OCI-LY1 (cell line): ENCODE measurements around the gene LRIG1.

Experiments
- H2AFZ ChIP-seq: fragments of 200-600 bp; sonication (generic), shearing (Covaris generic); 2 replicates; pipeline ENCODE4 v1.6.0; 2014; ENCODE audit warnings: antibody characterized with exemption, mild to moderate bottlenecking, low read length
- H3F3A ChIP-seq: fragments of 200-600 bp; sonication (generic), shearing (Covaris generic); 2 replicates; pipeline ENCODE4 v1.6.0; 2014; ENCODE audit warnings: mild to moderate bottlenecking, antibody characterized with exemption, low read length, moderate library complexity; ENCODE audit not compliant: insufficient read depth
- H3K27ac ChIP-seq: fragments of 200-600 bp; sonication (generic); 2 replicates; pipeline ENCODE4 v1.5.1; 2014; ENCODE audit warnings: low read length, mixed run types, mild to moderate bottlenecking, low read depth; ENCODE audit not compliant: poor library complexity, severe bottlenecking
- H3K27me3 ChIP-seq: fragments of 200-600 bp; sonication (generic); 2 replicates; pipeline ENCODE4 v1.6.0; 2014; ENCODE audit warnings: antibody characterized with exemption, mild to moderate bottlenecking, low read length, moderate library complexity; ENCODE audit not compliant: insufficient read depth
- H3K36me3 ChIP-seq: fragments of 200-600 bp; sonication (generic); 2 replicates; pipeline ENCODE4 v1.6.1; 2014; ENCODE audit warnings: mild to moderate bottlenecking, antibody characterized with exemption, low read length, moderate library complexity, mixed read lengths; ENCODE audit not compliant: insufficient read depth
- H3K4me1 ChIP-seq: fragments of 200-600 bp; sonication (generic); 2 replicates; pipeline ENCODE4 v1.5.1; 2014; ENCODE audit warnings: mild to moderate bottlenecking, low read length, moderate library complexity; ENCODE audit not compliant: insufficient read depth, severe bottlenecking
- H3K4me2 ChIP-seq: fragments of 200-600 bp; sonication (generic), shearing (Covaris generic); 2 replicates; pipeline ENCODE4 v1.6.1; 2014; ENCODE audit warnings: low read length
- H3K4me3 ChIP-seq: fragments of 200-600 bp; sonication (generic); 2 replicates; pipeline ENCODE4 v1.5.1; 2014; ENCODE audit warnings: low read length, low read depth, mild to moderate bottlenecking, mixed read lengths; ENCODE audit not compliant: poor library complexity, severe bottlenecking
- H3K79me2 ChIP-seq: fragments of 200-600 bp; shearing (Covaris generic); 2 replicates; pipeline ENCODE4 v1.6.1; 2016; ENCODE audit warnings: mixed run types, low read length, mixed read lengths; ENCODE audit not compliant: insufficient read depth
- H3K9ac ChIP-seq: fragments of 200-600 bp; sonication (generic), shearing (Covaris generic); 2 replicates; pipeline ENCODE4 v1.6.1; 2014; ENCODE audit warnings: mild to moderate bottlenecking, low read length, mixed read lengths
- H3K9me2 ChIP-seq: fragments of 200-600 bp; sonication (generic), shearing (Covaris generic); 2 replicates; pipeline ENCODE4 v1.6.1; 2014; ENCODE audit warnings: low read depth, mild to moderate bottlenecking, low read length, mixed read lengths
- H3K9me3 ChIP-seq: fragments of 200-600 bp; shearing (Covaris generic); 2 replicates; pipeline ENCODE4 v1.6.1; 2014; ENCODE audit warnings: low read length, mixed read lengths
- H4K20me1 ChIP-seq: fragments of 200-600 bp; sonication (generic), shearing (Covaris generic); 2 replicates; pipeline ENCODE4 v1.6.0; 2016; ENCODE audit warnings: mild to moderate bottlenecking, low read length; ENCODE audit not compliant: insufficient read depth
- CTCF ChIP-seq: fragments of 200-600 bp; sonication (generic), shearing (Covaris generic); IDR thresholded peaks from 2 replicates; pipeline ENCODE4 v1.5.1; 2017; ENCODE audit warnings: mild to moderate bottlenecking, antibody characterized with exemption, low read length, moderate library complexity, mixed read lengths
- EZH2 ChIP-seq: fragments of 200-600 bp; sonication (generic), shearing (Covaris generic); IDR thresholded peaks from 2 replicates; pipeline ENCODE4 v1.8.0; 2017; ENCODE audit warnings: borderline replicate concordance, mixed run types, mild to moderate bottlenecking, antibody characterized with exemption, low read length, moderate library complexity, mixed read lengths

LRIG1 gene

GRCh38 chr3:66396888-66397287, 103.9 kb downstream of the LRIG1 start:
- Histone ChIP-seq H3K36me3 (no peaks in the 10 kb centered on the region), H3F3A (no peaks in the 10 kb centered on the region), H3K9me3 (no peaks in the 10 kb centered on the region), H2AFZ (no peak overlapping the region), H3K27ac (no peak overlapping the region), H4K20me1 (no peaks in the 10 kb centered on the region), H3K79me2 (no peaks in the 10 kb centered on the region), H3K27me3 (no peaks in the 10 kb centered on the region), H3K9ac (no peak overlapping the region), H3K4me2 (no peak overlapping the region), H3K9me2 (no peaks in the 10 kb centered on the region), H3K4me3 (no peak overlapping the region), H3K4me1 (peaks cover 24% of the 10 kb centered on the region)
- no peak for TF ChIP-seq EZH2

- Histone ChIP-seq H3K36me3 (no peaks in the 10 kb centered on the region), H3K79me2 (no peaks in the 10 kb centered on the region), H3K27me3 (no peaks in the 10 kb centered on the region), H3K27ac (no peak overlapping the region), H3K9me2 (no peaks in the 10 kb centered on the region), H3K4me2 (no peak overlapping the region), H4K20me1 (no peaks in the 10 kb centered on the region), H3K4me3 (no peak overlapping the region), H3K9me3 (no peaks in the 10 kb centered on the region), H3K4me1 (peaks cover 24% of the 10 kb centered on the region), H3K9ac (no peak overlapping the region), H3F3A (no peaks in the 10 kb centered on the region), H2AFZ (no peak overlapping the region)
- TF ChIP-seq EZH2 (no peak), CTCF (no peak)
These were observed 104.6 kb downstream of the LRIG1 start for GRCh38 chr3:66396161-66396760.

DNA sequence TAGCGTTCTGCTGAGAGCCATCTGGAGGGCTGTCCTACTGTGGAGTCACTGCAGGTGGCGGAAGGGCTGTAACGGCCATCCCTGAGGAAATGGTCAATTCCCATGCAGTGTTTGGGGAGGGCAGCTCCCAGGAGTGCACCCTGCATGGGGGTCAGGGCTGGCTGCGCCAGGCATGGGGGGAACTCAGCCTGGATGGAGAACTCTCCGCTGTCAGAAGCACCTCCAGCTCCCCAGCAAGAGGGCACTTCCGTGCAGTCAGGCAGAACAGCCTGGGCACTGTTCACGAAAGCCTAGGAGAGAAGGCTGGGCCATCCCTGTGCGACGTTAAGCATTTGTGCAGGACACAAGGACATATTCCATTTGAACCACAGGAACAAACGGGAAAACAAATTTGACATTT, 105.2 kb downstream of the LRIG1 start:
- no peaks in the 10 kb centered on the region for H3K36me3 ChIP-seq
- no peak overlapping the region for H2AFZ ChIP-seq
- no peak overlapping the region for H3K4me2 ChIP-seq
- H3K4me3 ChIP-seq, result no peak overlapping the region
- no peaks in the 10 kb centered on the region for H3F3A ChIP-seq
- H3K9me2 ChIP-seq, result no peaks in the 10 kb centered on the region
- H3K27me3 ChIP-seq, result no peaks in the 10 kb centered on the region
- no peak for TF ChIP-seq CTCF
- peaks cover 24% of the 10 kb centered on the region for H3K4me1 ChIP-seq
- H3K9ac ChIP-seq, result no peak overlapping the region
- no peaks in the 10 kb centered on the region for H4K20me1 ChIP-seq
- H3K27ac ChIP-seq, result no peak overlapping the region
- H3K9me3 ChIP-seq, result no peaks in the 10 kb centered on the region
- H3K79me2 ChIP-seq, result no peaks in the 10 kb centered on the region

DNA sequence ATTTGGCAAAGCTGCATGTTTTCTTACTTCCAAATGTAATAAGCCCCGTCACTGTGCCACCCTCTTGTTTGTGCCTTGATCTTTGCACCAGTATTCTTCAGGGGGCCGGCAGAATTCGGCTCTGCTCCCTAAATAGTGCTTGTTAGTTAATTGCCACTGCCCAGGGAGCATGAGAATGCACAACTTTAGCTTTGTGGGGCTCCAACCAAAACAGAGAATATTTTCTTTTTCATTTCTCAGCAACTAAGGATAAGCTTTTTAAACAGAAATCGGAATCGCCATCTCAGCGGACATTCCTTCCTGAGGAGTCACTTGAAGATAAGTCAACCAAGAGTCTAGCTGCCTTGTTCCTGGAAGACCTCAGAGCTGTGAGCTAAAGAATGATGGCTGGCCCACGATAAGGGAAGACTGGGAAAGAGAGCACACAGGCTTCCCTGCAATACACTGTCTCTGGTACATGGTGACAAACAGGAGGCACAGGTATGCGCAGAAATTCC, 106.0 kb downstream of the LRIG1 start:
- no peak for TF ChIP-seq EZH2
- TF ChIP-seq CTCF, result no peak
- H3K9ac ChIP-seq, result no peak overlapping the region
- H3K9me3 ChIP-seq, result no peaks in the 10 kb centered on the region
- no peaks in the 10 kb centered on the region for H3F3A ChIP-seq
- H3K27ac ChIP-seq, result no peak overlapping the region
- no peaks in the 10 kb centered on the region for H3K79me2 ChIP-seq
- H3K9me2 ChIP-seq, result no peaks in the 10 kb centered on the region
- H2AFZ ChIP-seq, result no peak overlapping the region
- H3K4me3 ChIP-seq, result no peak overlapping the region
- H3K36me3 ChIP-seq, result no peaks in the 10 kb centered on the region
- H3K4me2 ChIP-seq, result no peak overlapping the region
- H3K27me3 ChIP-seq, result no peaks in the 10 kb centered on the region
- peaks cover 25% of the 10 kb centered on the region for H3K4me1 ChIP-seq
- no peaks in the 10 kb centered on the region for H4K20me1 ChIP-seq
